Measurements from ENCODE around the gene SIX5.
"Not testable (repeated sequence)": the region's sequence is repeated elsewhere in the genome, so short reads cannot be mapped to it uniquely, and the experiment has no call there.

SIX5 gene

DNA sequence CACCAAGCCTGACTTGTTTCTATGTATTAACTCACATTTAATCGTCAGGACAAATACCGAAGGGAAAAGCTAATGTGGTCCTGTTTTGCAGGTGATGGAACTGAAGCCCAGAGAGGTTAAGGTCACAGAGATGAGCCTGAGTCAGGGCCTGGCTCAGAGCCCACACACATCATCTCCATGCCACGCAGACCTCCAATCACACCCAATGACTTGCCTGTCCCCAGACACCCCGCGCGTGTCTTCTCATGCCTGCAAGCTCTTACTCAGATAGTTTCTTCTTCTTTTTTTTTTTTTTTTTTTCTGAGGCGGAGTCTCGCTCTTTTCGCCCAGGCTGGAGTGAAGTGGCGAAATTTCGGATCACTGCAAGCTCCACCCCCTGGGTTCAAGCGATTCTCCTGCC lies 16.4 kb downstream of the SIX5 start:
- no peak for DNase-seq

DNA sequence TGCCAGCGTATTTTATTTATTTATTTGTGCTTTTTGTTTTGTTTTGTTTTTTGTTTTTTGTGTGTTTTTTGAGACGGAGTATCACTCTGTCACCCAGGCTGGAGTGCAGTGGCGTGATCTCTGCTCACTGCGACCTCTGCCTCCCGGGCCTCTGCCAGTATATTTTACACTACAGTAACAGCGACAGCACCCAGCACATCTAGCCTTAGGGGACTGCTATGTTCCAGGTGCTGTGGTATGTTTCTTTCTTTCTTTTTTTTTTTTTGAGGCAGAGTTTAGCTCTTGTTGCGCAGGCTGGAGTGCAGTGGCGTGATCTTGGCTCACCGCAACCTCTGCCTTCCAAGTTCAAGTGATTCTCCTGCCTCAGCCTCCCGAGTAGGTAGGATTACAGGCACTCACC lies 17.6 kb downstream of the SIX5 start:
- not testable (repeated sequence) for DNase-seq

DNA sequence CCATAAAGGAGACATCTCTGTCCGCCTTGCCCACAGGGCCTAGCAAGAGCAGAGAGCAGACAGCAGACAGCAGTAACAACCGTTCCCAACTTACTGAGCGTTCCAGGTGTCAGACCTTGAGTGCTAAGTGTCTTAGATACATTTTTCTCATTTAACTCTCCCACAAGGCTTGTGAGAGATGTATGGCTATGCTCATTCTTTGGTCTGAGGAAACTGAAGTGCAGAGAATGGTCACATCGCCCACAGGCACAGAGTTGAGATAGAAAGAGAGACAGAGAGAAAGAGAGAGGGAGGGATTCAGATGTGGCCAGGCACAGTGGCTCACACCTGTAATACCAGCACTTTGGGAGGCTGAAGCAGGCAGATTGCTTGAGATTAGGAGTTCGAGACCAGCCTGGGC lies 21.5 kb downstream of the SIX5 start:
- DNase-seq: no peak

- DNase-seq: no peak
Observed at GRCh38 chr19:45746866-45747265, 22.2 kb downstream of the SIX5 start.

GRCh38 chr19:45745606-45746005 lies 23.4 kb downstream of the SIX5 start:
- DNase-seq: no peak

DNA sequence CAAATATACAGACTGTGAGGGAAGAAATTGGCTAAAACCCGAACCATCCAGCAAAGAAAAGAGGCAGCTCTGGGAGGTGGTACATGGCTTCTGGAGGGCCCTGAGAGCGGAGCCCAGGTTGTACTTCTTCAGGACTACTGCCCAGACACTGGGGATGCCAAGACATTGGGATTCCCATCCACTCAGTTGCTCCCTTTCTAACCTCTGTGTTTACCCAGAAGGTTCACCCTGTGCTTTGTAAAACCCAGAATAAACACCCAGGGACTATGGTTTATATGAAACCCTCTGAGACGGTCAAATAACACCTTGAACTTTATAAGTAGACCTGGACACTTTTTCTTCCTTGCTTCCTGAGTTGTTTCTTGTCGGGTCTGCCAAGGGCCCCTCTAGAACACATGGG lies 26.1 kb downstream of the SIX5 start:
- no peak for DNase-seq

DNA sequence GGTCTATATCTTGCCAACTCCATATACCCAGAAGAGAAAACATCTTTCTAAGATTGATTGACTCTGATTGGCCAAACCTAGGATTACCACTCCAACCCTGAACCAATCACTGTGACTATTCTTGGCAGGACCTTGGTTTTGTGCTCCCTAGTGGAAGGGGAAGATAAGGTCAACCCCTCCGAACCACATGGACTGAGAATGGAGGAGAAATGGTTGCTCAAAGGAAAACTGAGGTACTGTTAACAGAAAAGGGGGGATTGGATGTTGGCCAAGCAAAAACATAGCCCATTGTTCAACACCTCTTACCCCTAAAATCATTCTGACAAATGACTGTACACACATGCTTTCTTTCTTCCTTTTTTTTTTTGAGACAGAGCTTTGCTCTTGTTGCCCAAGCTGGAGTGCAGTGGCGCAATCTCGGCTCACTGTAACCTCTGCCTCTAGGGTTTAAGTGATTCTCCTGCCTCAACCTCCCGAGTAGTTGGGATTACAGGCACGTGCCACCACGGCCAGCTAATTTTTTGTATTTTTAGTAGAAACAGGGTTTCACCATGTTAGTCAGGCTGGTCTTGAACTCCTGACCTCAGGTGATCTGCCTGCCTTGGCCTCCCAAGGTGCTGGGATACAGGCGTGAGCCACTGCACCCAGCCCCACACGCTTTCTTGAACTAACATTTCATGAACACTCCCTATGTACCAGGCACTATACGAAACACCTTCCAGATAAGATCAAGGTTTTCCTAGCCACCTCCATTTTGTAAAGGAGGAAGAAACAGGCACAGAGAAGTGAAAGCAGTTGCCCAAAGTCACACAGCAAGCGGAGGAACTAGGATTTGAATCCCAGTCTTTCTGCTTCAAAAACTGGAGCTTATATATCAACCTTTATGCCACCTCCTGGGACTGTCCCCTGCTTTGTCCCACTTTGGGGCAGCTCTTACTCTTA lies 29.3 kb downstream of the SIX5 start:
- DNase-seq: peak; percentile 90

GRCh38 chr19:45733160-45733810 lies 35.8 kb downstream of the SIX5 start, which contains the start of gene MEIOSIN:
Gene MEIOSIN (plus strand): TSS chr19:45733439. CDS start chr19:45735377, 1,938 bp downstream.
- DNase-seq: no peak

- peak; percentile 99 for DNase-seq
Observed at GRCh38 chr19:45730368-45731288, 38.4 kb downstream of the SIX5 start, which contains the start of gene FBXO46. Gene FBXO46 (minus strand): TSS chr19:45730896. CDS start chr19:45713495, 17,401 bp downstream.

GRCh38 chr19:45729800-45730290 lies 39.2 kb downstream of the SIX5 start:
- peak; percentile 41 for DNase-seq

GRCh38 chr19:45728683-45729082 lies 40.4 kb downstream of the SIX5 start:
- DNase-seq: not testable (repeated sequence)

GRCh38 chr19:45720065-45720464 lies 49.0 kb downstream of the SIX5 start:
- DNase-seq: not testable (repeated sequence)

DNA sequence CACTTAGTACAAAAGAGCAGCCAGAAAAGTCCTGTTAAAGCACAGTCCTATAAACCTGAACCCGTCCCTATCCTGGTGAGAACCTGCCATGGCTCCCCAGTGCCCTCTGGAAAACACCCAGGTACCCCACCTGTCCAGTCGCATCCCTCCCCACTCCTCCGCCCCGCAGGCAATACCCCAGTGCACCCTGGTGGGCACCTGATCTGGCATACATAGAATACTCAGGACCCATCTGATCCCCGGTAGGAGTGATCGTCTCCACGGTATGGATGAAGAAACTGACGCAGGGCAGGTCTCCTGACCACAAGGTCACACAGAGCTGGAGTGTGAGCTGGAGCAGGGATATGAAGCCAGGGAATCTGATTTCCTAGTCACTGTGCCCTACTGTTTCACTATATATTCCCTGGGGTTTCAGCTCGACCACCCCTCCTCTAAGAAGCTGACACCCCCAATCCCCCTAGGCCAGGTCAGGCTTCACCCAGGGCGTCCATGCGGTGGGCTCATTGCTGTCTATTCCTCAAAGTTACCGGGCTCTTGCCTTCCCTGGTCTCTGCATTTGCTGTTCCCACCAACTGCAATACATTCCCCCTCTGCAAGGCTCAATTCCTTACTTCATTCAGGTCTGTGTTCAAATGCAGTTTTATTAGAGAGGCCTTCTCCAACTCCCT lies 50.9 kb downstream of the SIX5 start:
- peak; percentile 57 for DNase-seq

- peak; percentile 100 for DNase-seq
Observed at GRCh38 chr19:45717131-45717982, 51.7 kb downstream of the SIX5 start.

- peak; percentile 68 for DNase-seq
Observed at GRCh38 chr19:45716359-45717130, 52.5 kb downstream of the SIX5 start.

DNA sequence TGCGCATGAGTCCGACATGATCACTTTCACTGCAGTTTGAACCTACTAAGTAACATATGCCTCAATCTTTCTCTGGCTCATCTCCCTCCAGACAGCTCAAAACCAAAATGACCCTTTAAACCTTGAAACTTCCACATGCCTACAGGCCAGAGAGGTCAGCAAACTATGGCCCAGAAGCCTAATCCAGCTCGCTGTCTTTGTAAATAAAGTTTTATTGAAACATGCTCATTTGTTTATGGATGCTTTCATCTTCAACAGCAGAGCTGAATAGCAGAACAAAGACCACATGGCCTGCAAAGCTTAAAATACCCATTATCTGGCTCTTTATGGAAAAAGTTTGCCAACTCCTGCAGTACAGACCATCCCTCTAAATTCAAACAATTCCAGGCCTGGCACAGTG lies 53.9 kb downstream of the SIX5 start:
- DNase-seq: no peak

Measured in OCI-M1 (cell line).